GM21367 (cell line): ENCODE results near the gene SV2C.

Source experiments
- ATAC-seq: cut with Tn5 transposase; IDR thresholded peaks from one replicate; pipeline ENCODE4 v1.9.1; 2021; ENCODE audit not compliant: unreplicated experiment

SV2C gene

GRCh38 chr5:76099286-76099702 is 16.1 kb downstream of the SV2C start:
- ATAC-seq: no peak

GRCh38 chr5:76099756-76100155 is 16.6 kb downstream of the SV2C start:
- no peak for ATAC-seq

- ATAC-seq: no peak
Measured at GRCh38 chr5:76104027-76104426, 20.8 kb downstream of the SV2C start.

GRCh38 chr5:76106149-76106548 is 23.0 kb downstream of the SV2C start:
- no peak for ATAC-seq

GRCh38 chr5:76111477-76112174 is 28.4 kb downstream of the SV2C start:
- ATAC-seq: no peak

- no peak for ATAC-seq
Measured at GRCh38 chr5:76113103-76113502, 29.9 kb downstream of the SV2C start.

- ATAC-seq: no peak
Measured at GRCh38 chr5:76114179-76114851, 31.1 kb downstream of the SV2C start.

- no peak for ATAC-seq
Measured at GRCh38 chr5:76125346-76125745, 42.2 kb downstream of the SV2C start.

- no peak for ATAC-seq
Measured at GRCh38 chr5:76125888-76126287, 42.7 kb downstream of the SV2C start.

GRCh38 chr5:76134003-76134402 is 50.8 kb downstream of the SV2C start:
- no peak for ATAC-seq

GRCh38 chr5:76134646-76135045 is 51.5 kb downstream of the SV2C start:
- ATAC-seq: no peak

GRCh38 chr5:76137887-76138542 is 54.8 kb downstream of the SV2C start:
- no peak for ATAC-seq

GRCh38 chr5:76143884-76144283 is 60.7 kb downstream of the SV2C start:
- no peak for ATAC-seq

GRCh38 chr5:76144513-76145274 is 61.5 kb downstream of the SV2C start:
- ATAC-seq: no peak

- ATAC-seq: no peak
Measured at GRCh38 chr5:76145945-76146344, 62.8 kb downstream of the SV2C start.

GRCh38 chr5:76149636-76150035 is 66.5 kb downstream of the SV2C start:
- ATAC-seq: no peak

- ATAC-seq: no peak
Measured at GRCh38 chr5:76152161-76152560, 69.0 kb downstream of the SV2C start.

- no peak for ATAC-seq
Measured at GRCh38 chr5:76152700-76153099, 69.5 kb downstream of the SV2C start.

- no peak for ATAC-seq
Measured at GRCh38 chr5:76153271-76153670, 70.1 kb downstream of the SV2C start.

- no peak for ATAC-seq
Measured at GRCh38 chr5:76154009-76154690, 71.0 kb downstream of the SV2C start.

GRCh38 chr5:76155536-76155935 is 72.4 kb downstream of the SV2C start:
- no peak for ATAC-seq
